CD14-positive monocyte (primary cell): ENCODE measurements around the gene TMX4. TPM values are rescaled to one million over a fixed set of nuclear protein-coding genes. Genes with fewer than 3 reads are reported as not detected.

Source experiments
- DNase-seq, 3 donors: peaks; one replicate each; pipeline ENCODE4 v3.0.0-alpha.2; 2011 to 2022
- H2AFZ ChIP-seq: 2 replicates; pipeline ENCODE4 v1.6.0; 2012; ENCODE audit warnings: mild to moderate bottlenecking, low read depth, low read length, inconsistent platforms; ENCODE audit not compliant: insufficient read depth, poor library complexity, severe bottlenecking
- H3K27ac ChIP-seq, 2 donors: 1 replicate in 1 of 2; 2 replicates in 1 of 2; pipeline ENCODE4 v1.5.1; 2012 to 2013; ENCODE audit warnings: low read length in 2 of 2, control low read depth in 1 of 2, inconsistent platforms in 1 of 2, low read depth in 1 of 2, mild to moderate bottlenecking in 1 of 2
- H3K27me3 ChIP-seq, 2 donors: one replicate each; pipeline versions ENCODE4 v1.6.0 to v1.6.1; 2011 to 2013; ENCODE audit warnings: low read length in 2 of 2; ENCODE audit not compliant: control insufficient read depth in 2 of 2, insufficient read depth in 2 of 2
- H3K36me3 ChIP-seq, 2 donors: replicated peaks in 1 of 2; 1 replicate in 1 of 2; 2 replicates in 1 of 2; pipeline versions ENCODE4 v1.5.1 to v1.6.1; 2012 to 2013; ENCODE audit warnings: low read length in 2 of 2, control low read depth in 1 of 2, inconsistent platforms in 1 of 2, mild to moderate bottlenecking in 1 of 2; ENCODE audit not compliant: insufficient read depth in 2 of 2, control insufficient read depth in 1 of 2
- H3K4me1 ChIP-seq, 2 donors: 1 replicate in 1 of 2; 2 replicates in 1 of 2; pipeline versions ENCODE4 v1.5.1 to v1.6.1; 2012 to 2013; ENCODE audit warnings: low read length in 2 of 2, control low read depth in 1 of 2, inconsistent platforms in 1 of 2, mild to moderate bottlenecking in 1 of 2, moderate library complexity in 1 of 2; ENCODE audit not compliant: insufficient read depth in 2 of 2, control insufficient read depth in 1 of 2
- H3K4me2 ChIP-seq: replicated peaks from 2 replicates; pipeline ENCODE3; 2012; ENCODE audit warnings: low read length, moderate library complexity, mild to moderate bottlenecking; ENCODE audit not compliant: poor library complexity, severe bottlenecking; ENCODE audit errors: extremely low read depth
- H3K4me3 ChIP-seq, 3 experiments: fragments of 200-600 bp in 1 of 3; sonication (generic) in 1 of 3; replicated peaks in 1 of 3; 1 replicate in 2 of 3; 2 replicates in 1 of 3; pipeline ENCODE4 v1.5.1; 2011 to 2013; ENCODE audit warnings: low read length in 3 of 3, mild to moderate bottlenecking in 3 of 3, control low read depth in 2 of 3, low read depth in 2 of 3, inconsistent platforms in 1 of 3, moderate library complexity in 1 of 3
- H3K79me2 ChIP-seq: 2 replicates; pipeline ENCODE4 v1.6.0; 2012; ENCODE audit warnings: mild to moderate bottlenecking, control low read depth, inconsistent platforms, low read length, moderate library complexity; ENCODE audit not compliant: insufficient read depth
- H3K9ac ChIP-seq: 2 replicates; pipeline ENCODE4 v1.6.0; 2017; ENCODE audit warnings: low read length, mild to moderate bottlenecking; ENCODE audit not compliant: insufficient read depth, poor library complexity, severe bottlenecking
- H3K9me3 ChIP-seq, 2 donors: replicated peaks in 1 of 2; 1 replicate in 1 of 2; 2 replicates in 1 of 2; pipeline versions ENCODE4 v1.5.1 to v1.6.1; 2012 to 2013; ENCODE audit warnings: low read length in 2 of 2, control low read depth in 1 of 2; ENCODE audit not compliant: control insufficient read depth in 1 of 2, insufficient read depth in 1 of 2
- H4K20me1 ChIP-seq: 2 replicates; pipeline ENCODE4 v1.6.0; 2012; ENCODE audit warnings: mild to moderate bottlenecking, low read length, control low read depth, moderate library complexity; ENCODE audit not compliant: insufficient read depth
- H3K27ac Mint-ChIP-seq, 7 donors: one replicate each; pipeline ENCODE4 v1.8.0; 2020; ENCODE audit warnings: mild to moderate bottlenecking in 7 of 7, mixed read lengths in 7 of 7, moderate library complexity in 6 of 7, inconsistent platforms in 2 of 7
- H3K27me3 Mint-ChIP-seq, 3 donors: one replicate each; pipeline ENCODE4 v1.8.0; 2021 to 2022; ENCODE audit warnings: low read depth in 3 of 3, mild to moderate bottlenecking in 3 of 3, mixed read lengths in 3 of 3, moderate library complexity in 3 of 3, inconsistent platforms in 1 of 3
- H3K36me3 Mint-ChIP-seq, 2 donors: one replicate each; pipeline ENCODE4 v1.8.0; 2020; ENCODE audit warnings: mixed read lengths in 2 of 2, inconsistent platforms in 1 of 2, mild to moderate bottlenecking in 1 of 2
- H3K4me1 Mint-ChIP-seq: one replicate; pipeline ENCODE4 v1.8.0; 2020; ENCODE audit warnings: mild to moderate bottlenecking, mixed read lengths
- H3K4me3 Mint-ChIP-seq, 2 donors: one replicate each; pipeline ENCODE4 v1.8.0; 2020; ENCODE audit warnings: mild to moderate bottlenecking in 2 of 2, mixed read lengths in 2 of 2, moderate library complexity in 1 of 2
- H3K9me3 Mint-ChIP-seq, 7 donors: one replicate each; pipeline ENCODE4 v1.8.0; 2020 to 2022; ENCODE audit warnings: mixed read lengths in 7 of 7, mild to moderate bottlenecking in 6 of 7, moderate library complexity in 6 of 7, inconsistent platforms in 2 of 7
- CTCF ChIP-seq: fragments of 200-600 bp; IDR thresholded peaks from one replicate; pipeline ENCODE4 v1.8.0; 2022; ENCODE audit warnings: antibody characterized with exemption, mild to moderate bottlenecking
- WGBS: methylation state at CpG from one replicate; pipeline ENCODE4 v1.1.5; 2013; ENCODE audit warnings: missing lambda C conversion rate; ENCODE audit not compliant: insufficient coverage; 5-methylcytosine and 5-hydroxymethylcytosine counted together
- intact Hi-C, 2 donors: fragments of 100-400 bp; cut with micrococcal nuclease; formaldehyde crosslinking; loops; one replicate each; pipeline versions ENCODE4 v1.15.0 to v1.15.1; 2023
- polyA plus RNA-seq, 3 donors: library from polyadenylated mRNA; depleted of rRNA in 1 of 3; unstranded in 2 of 3; stranded (reverse) in 1 of 3; fragments of 300-500 nt in 2 of 3; fragments of >200 nt in 1 of 3; fragmentation: Illumina TruSeq in 2 of 3; gene quantifications; 1 replicate in 2 of 3; 2 replicates in 1 of 3; pipeline ENCODE4 v1.2.3, GENCODE V29; 2012 to 2021

TMX4 gene
- polyA plus RNA-seq, 3 donors = 12.1 to 67.9 (median 55.2) TPM

DNA sequence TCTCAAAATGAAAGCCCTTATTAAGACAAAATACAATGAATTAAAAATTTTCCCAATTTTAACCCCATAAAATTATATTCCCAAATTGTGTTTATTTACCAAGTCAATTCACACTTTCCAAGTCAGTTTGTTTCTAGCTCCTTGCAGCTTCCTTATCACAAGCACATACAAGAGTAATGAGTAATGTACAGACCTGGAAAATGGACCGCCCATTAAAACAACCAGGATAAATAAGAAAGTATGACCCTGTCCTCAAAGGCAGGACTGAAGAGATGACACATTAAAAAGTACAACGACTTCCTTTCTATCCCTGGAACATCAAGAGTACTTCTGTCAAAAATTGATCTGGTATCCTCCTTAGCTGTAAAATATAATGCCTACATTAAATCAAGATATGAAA lies 47.1 kb upstream of the TMX4 start:
- WGBS = 100% methylated on average over 1 of the region's 2 CpGs
- H3K27ac Mint-ChIP-seq = no peak overlapping the region
- intact Hi-C loops = no loop called here
- H2AFZ ChIP-seq = no peak overlapping the region
- H3K4me1 ChIP-seq = no peaks in the 10 kb centered on the region
- TF ChIP-seq CTCF = no peak
- H4K20me1 ChIP-seq = no peaks in the 10 kb centered on the region
- H3K9me3 ChIP-seq = no peaks in the 10 kb centered on the region
- H3K79me2 ChIP-seq = no peaks in the 10 kb centered on the region
- no peak overlapping the region for H3K4me2 ChIP-seq
- H3K4me1 Mint-ChIP-seq = peaks cover 2% of the 10 kb centered on the region
- no peak overlapping the region for H3K27ac ChIP-seq
- no peaks in the 10 kb centered on the region for H3K27me3 ChIP-seq
- no peaks in the 10 kb centered on the region for H3K36me3 ChIP-seq
- DNase-seq = no peak
- no peak overlapping the region for H3K4me3 ChIP-seq
- no peak overlapping the region for H3K9ac ChIP-seq
- H3K9me3 Mint-ChIP-seq = no peaks in the 10 kb centered on the region
- no peak overlapping the region for H3K4me3 Mint-ChIP-seq
- no peaks in the 10 kb centered on the region for H3K36me3 Mint-ChIP-seq
- H3K27me3 Mint-ChIP-seq = no peaks in the 10 kb centered on the region

DNA sequence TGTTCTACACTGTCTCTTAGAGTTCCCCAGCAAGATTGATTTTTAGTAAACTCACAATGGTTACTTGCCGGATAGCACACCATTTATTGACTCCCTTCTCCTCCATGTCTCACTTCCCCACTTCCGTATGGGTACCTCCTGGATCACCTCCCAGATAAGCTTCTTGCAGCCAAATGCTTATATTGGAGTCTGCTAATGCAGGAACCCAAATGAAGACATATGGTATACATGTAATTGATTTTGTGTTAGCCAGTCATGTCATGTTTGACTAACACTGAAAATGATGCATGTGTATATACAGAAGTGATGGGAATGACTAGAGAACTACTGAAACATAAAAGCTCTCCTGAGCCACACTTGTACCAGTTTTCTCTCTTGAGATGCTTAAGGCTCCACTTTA lies 46.1 kb upstream of the TMX4 start:
- no peak for DNase-seq
- Histone ChIP-seq H3K36me3 (no peaks in the 10 kb centered on the region), H3K4me3 (no peak overlapping the region), H2AFZ (no peak overlapping the region), H3K79me2 (no peaks in the 10 kb centered on the region), H3K9me3 (no peaks in the 10 kb centered on the region), H3K9ac (no peak overlapping the region), H3K27me3 (no peaks in the 10 kb centered on the region), H3K4me1 (no peaks in the 10 kb centered on the region), H4K20me1 (no peaks in the 10 kb centered on the region), H3K4me2 (no peak overlapping the region), H3K27ac (no peak overlapping the region)
- peaks cover 2% of the 10 kb centered on the region for H3K4me1 Mint-ChIP-seq
- no peaks in the 10 kb centered on the region for H3K27me3 Mint-ChIP-seq
- TF ChIP-seq CTCF = no peak
- H3K9me3 Mint-ChIP-seq = no peaks in the 10 kb centered on the region
- no peaks in the 10 kb centered on the region for H3K36me3 Mint-ChIP-seq
- no peak overlapping the region for H3K4me3 Mint-ChIP-seq
- WGBS = 100% methylated on average over 1 of the region's 2 CpGs
- no peak overlapping the region for H3K27ac Mint-ChIP-seq
- intact Hi-C loops = no loop called here
